Measurements from ENCODE around the gene PIP5K1A. TPM values are rescaled to one million over a fixed set of nuclear protein-coding genes. Genes with fewer than 3 reads are reported as not detected.

PIP5K1A gene
- total and polyA plus RNA-seq, 9 of the 15 experiments (the other 6 are each of a cell fraction or from before 2014, with no cell fraction given) = 1.9 to 42.4 (median 18.8) TPM

- TF ChIP-seq REST (IDR thresholded peaks at IDR 0.05; ENCODE audit: borderline replicate concordance) (peak; percentile 6; the same call in 1 of the 2 replicates), REST (CRISPR knock-in tag; IDR thresholded peaks at IDR 0.05; ENCODE audit: low read depth) (peak; percentile 17; the same call in 1 of the 2 replicates), RNF2 (IDR thresholded peaks at IDR 0.05) (peak; percentile 63), MAX (CRISPR knock-in tag; IDR thresholded peaks at IDR 0.05) (peak; percentile 5; the same call in 1 of the 2 replicates), MNT (conservative IDR thresholded peaks at IDR 0.05) (peak; percentile 48 to 62), CCNT2 (IDR thresholded peaks at IDR 0.05; ENCODE audit: borderline replicate concordance, extremely low read depth, insufficient read length, low read depth, low read length) (peak; percentile 76), ADNP (tag; IDR thresholded peaks at IDR 0.05) (no peak), TGIF2 (CRISPR knock-in tag; IDR thresholded peaks at IDR 0.05) (peak; percentile 67; the same call in 1 of the 2 replicates), EP300 (IDR thresholded peaks at IDR 0.05; ENCODE audit: low read length) (no peak), NEUROD1 (IDR thresholded peaks at IDR 0.05; ENCODE audit: borderline replicate concordance, low read depth, low read length, partially characterized antibody) (peak; percentile 99), CREM (IDR thresholded peaks at IDR 0.05; ENCODE audit: low read depth) (peak; percentile 81; the same call in 1 of the 2 replicates), SMAD2 (IDR thresholded peaks at IDR 0.05; ENCODE audit: low read depth, low read length) (no peak), SMARCA4 (IDR thresholded peaks at IDR 0.05) (0 out of 2 replicates have a peak, but pooled peaks have one; percentile 12), THRB (CRISPR knock-in tag; conservative IDR thresholded peaks at IDR 0.05) (0 out of 2 replicates have a peak, but pooled peaks have one; percentile 44), ETS2 (tag; IDR thresholded peaks at IDR 0.05; ENCODE audit: borderline replicate concordance, poor library complexity, severe bottlenecking) (no peak), GTF2E2 (tag; IDR thresholded peaks at IDR 0.05) (no peak)
Observed at GRCh38 chr1:151281969-151282882, 83.9 kb downstream of the PIP5K1A start, which contains the start of gene ZNF687 (continued).

Measured in K562 (cell line).